ENCODE measurements around the gene ARSB.
"Not testable (repeated sequence)": the region's sequence is repeated elsewhere in the genome, so short reads cannot be mapped to it uniquely, and the experiment has no call there.

The ARSB gene

DNA sequence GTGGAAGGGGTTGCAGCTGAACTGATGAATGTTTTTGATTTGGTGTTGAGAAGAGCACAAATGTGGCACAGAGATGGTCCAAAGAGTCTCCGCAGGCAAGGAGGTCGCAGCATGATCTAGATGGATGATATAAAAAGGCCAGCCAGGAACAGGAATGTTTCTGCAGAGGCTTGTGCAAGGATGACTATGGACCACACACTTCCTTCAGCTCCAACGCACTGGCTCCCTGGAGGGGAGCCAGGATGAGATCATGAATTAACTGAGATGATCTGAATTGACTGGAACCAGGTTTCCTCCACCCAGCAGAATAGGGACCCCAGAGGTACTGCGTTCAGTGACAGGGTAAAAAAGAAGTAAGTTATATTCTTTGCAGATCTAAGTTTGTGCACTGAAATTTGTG, 89.0 kb downstream of the ARSB start:
- peak; percentile 48 to 73 for DNase-seq

DNA sequence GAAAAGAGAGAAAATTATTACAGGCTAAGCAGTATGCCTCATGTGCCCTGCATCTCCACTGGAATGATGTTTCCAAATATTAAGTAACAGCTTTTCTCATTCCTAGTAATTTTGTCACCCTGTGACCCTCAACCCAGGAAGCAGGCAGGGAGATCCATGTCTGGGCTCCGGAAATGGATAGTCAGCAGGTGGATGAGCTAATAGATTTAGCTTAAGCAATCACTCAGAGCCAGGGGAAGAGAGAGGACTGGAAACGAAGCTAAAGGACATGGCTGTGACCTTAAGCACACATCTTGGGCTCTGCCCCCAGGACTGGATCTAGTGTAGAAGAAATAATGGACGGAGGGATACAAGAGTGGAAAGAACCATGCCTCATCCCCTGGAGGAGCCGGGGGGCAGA, 89.5 kb downstream of the ARSB start:
- peak; percentile 59 to 72 for DNase-seq

DNA sequence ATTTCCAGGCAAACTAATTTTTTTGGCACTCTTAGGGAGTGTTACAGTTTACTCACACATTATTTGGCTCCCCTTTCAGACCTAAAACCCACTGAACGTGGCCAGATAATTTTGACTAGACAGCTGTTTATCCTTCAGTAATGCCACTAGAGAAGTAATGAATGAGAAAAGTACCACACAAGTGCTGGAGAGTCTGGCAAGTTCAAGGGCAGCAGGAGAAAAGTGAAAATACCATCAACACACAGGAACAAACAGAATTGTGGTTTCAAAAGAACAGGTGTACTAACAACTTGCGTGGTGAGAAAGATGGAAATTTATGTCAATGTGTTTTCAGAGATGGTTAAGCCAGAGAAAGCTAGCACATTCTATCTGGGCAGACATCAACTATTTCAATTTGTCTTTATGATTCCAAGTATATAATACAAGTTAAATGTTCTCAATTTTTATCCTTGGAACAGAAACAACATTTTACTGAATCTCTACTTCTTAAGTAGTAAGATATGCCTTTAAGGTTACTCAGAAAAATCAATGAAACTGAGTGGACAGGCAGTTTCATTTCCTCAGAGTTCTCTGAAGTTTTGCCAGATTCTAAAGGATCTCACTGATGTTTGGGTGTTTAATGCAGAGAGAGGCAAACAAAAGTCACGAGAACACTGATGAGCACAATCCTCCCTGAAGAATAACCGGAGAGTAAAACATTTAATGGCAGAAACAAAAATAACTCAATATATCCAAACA, 91.0 kb downstream of the ARSB start:
- peak; percentile 24 to 41 for DNase-seq

DNA sequence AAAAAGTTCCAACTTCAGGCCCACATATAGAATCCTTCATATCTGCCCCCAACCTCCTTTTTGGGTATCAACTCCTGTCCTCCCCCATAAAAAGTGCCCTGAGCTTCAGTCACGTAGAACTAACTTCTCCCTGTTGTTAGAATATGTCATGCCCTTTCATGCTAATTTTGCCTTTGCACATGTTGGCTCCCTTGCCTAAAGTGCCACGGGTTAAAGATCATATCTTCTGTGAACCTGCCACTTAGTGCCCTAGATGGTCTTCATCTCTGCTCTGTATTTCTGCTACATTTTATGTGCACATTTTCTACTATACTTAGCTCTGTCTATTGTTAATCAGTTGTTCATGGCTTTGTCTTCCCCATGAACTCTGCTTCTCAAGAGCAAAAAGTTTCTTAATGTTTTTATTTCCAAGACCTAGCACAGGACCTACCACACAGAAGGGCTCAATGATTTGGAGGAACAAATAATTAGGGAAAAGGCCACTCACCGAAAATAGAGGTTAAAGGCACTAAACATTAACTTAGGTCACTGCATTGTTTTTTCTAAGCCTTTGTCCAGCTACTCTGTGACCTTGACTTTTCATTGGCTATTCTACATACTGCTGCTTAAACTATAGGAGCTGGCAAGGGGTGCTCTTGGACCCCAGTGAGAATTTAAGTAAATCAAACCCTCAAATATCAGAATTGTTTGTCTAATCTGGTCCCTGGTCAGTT, 94.3 kb downstream of the ARSB start:
- no peak for DNase-seq

DNA sequence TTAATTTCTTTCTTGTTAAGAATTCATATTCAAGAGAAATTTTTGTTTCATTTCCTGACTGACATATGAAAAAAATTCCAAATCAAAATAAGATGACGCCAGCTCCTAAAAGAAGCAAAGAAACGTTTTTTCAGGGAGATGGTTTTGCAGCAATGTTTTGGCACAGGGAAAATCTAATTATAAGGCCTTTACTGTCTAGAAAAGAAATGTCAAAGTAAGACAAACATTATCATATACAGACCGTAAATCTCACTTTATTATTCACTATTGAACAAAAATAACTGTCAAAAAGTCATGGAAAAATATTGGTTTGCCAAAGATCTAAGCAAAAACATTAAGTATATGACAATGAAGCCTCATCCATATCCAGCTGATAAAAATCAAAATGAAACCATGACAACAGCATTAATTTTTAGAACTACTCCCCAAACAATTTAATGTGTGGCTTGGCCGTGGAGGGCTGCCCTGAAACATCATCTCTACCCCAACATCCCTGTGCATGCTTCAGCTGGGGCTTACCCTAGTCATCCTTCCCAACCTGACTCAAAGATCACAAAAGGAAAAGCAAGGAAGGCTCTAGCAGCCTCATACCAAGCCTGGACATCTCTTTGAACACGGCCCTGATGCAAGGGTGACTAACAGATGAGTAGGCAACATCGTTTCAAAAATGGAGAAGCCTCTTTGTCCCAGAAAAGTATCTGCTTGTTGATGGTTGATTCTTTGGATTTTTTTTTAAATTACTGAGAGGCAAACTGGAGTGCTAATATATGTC, 95.6 kb downstream of the ARSB start:
- peak; percentile 31 to 62 for DNase-seq

DNA sequence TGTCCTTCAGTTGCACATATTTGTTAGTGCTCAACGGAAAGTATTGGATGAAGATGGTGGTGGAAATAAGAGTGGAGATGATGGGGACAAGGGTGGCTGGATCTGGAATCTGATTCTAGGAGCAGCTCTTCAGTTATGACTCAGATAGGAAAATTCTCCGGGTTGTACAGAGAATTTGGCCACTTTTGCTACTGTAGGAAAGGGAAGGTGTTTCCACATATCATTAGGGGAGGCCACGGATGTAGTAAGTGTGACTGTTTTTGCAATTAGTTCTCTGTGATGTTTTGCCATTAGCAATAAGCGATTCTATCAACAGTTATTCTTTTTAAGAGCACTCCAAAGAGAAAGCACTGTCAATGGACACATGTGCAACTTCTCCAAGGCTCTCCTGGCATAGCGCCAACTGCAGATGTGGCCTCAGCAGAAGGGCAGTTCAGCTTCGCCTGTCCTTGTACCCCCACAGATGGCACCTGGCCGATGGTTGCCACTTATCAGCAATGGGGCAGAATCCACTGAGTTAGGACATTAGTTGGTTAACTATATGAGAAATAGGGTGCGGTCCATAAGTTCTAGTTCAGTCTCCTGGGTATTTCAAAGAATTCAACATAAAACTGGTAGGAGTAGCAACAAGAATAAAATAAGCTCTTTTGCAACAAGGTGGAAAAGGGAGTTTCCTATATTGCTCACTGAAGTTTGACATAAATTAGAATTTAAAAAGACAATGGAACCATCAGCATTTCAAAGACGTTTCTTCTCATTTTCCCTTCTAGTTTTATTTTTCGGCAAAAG, 96.3 kb downstream of the ARSB start:
- no peak for DNase-seq

DNA sequence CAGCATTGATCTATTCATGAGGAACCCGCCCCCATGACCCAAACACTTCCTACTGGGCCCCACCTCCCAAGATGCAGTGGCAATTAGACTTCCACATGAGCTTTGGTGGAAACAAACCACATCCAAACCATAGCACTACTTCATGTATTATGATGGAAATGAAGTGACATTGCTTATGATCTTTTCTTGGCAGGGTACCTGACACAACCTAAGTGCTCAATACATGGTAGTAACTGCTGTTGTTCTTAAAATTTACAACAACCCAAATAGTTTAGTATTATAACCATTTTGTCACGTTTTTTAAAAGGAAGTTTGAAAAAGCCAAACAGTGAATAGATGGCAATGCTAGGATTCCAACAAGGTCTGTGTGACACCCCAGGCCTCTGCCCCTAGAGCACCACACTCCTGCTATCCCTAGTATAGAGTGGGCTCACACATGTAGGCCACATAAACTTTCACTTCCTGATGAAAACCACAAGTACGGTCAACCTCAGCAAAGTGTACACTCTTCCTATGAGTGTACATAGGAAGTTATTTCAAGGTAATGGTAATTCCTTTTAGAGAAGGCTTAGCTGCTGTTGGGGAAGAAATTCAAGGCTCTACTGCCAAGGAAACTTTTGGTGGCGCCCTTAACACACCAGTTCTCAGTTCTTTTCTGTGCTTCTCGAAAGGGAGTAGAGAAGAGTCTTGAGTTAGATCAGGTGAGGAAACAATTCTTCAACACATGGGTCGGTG, 97.6 kb downstream of the ARSB start:
- peak; percentile 26 to 28 for DNase-seq

DNA sequence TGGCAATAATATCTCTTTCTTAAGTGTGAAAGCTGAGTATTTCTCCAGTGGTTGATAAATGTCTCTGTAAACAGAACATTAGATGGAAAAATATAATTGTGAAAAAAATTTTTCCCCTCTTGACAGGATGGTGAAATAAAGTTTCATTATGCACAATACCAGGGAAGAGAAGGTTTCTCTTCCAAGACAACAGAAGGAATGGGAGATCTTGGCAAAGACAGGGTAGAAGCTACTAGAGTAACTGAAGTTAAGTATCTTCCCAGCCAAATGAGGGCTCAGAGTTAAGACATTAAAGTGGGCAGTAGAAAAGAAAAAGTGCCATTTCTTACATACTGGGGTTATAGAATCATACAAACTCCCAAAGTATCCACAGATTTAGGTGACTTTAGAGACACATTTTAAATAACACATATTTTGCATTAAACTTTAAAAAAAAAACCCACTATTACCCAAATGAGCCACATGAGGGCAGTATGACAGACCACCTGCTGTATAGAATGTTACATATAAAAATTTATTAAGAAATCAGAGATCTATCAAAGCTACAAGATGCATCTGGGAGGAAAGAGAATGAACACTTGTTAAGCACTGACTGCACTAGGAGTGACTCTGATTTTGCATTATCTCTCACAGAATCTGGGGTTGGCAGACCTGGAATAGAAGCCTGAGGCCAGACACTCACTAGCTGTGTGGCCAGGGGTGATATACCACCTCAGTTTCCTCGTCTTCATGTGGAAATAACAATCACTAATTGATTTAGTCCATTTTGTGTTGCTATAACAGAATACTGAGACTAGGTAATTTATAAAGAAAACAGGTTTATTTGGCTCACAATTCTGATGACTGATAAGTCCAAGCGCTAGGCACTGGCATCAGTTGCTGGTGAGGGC, 98.5 kb downstream of the ARSB start:
- no peak for DNase-seq

DNA sequence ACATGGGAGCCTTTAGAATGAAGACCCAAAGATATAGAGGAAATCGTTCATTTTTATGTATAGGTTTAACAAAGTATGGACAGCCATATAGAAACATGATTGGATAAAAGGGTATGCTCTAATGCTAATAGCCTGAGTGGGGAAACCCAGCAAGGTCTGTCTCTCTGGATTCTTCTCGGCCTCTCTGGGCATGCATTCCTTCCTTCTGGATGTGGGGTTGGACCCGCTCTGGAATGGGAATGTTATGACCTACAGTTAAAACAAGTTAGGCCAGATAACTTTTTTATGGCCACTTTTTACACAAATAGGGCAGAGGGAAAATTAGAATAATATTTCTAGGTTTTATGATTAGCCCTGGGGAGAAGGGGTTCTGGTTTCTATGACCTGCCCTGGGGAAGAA, 103.2 kb downstream of the ARSB start:
- DNase-seq = no peak

DNA sequence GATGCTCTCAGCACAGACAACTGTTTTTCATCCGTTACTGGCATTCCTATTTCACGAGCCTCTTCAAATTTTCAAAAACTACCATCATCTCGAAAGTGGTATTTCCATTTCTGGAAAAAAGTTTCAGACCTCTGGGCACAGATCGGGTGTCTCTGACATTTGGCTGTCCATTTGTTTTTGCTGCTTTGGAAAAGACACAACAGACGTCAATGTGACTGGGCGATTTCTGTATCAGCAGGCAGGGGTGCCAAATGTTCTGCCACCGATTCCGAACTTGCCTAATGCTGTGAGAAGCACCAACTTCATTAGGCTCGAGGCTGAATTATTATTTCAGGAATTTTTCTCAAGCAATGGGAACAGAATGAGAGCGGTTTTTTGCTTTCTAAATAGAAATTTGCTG, 105.6 kb downstream of the ARSB start:
- DNase-seq = no peak

DNA sequence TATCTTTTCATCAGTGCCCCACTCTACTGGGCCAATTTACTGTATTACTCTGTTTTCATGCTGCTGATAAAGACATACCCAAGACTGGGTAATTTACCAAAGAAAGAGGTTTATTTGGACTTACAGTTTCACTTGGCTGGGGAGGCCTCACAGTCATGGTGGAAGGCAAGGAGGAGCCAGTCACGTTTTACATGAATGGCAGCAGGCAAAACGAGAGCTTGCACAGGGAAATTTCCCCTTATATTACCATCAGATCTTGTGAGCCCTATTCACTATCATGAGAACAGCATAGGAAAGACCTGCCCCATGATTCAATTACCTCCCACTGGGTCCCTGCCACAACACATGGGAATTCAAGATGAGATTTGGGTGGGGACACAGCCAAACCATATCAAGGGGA, 119.0 kb downstream of the ARSB start:
- DNase-seq = not testable (repeated sequence)

DNA sequence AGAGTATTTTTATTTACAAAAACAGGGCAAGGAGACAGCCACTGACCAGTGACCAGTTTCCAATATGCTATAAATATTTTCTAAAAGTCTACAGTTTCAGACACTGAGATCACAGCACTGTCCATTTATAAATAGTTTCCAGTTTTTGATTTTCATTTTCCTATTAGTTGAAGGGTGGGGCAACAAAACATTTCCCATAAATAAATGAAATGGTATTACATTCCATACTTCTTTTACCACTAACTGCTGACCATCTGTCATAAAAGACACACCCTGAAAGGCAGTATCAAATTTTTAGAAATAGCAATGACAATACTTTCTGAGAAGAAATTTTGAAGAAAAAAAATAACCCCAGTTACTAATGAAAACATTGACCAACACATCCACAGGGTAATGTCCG, 126.7 kb downstream of the ARSB start:
- no peak for DNase-seq

DNA sequence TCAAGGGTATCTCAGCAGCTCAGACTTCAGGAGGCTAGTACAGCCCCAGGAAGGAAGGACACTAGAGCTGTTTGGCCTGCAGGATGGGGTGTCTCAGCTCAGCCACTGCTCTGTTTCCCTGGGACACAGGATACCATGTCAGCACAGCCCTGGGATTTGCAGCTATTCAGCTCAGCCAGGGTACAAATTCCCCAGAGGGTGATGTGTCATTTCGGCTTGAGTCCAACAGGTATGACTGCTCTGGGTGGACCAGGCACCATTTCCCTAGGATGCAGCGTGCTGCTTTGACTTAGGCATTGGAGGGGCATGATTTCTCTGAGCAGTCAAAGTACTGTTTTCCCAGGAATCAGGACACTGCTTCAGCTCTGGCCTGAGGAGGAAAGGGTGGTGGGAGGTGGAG, 130.1 kb downstream of the ARSB start:
- no peak for DNase-seq

DNA sequence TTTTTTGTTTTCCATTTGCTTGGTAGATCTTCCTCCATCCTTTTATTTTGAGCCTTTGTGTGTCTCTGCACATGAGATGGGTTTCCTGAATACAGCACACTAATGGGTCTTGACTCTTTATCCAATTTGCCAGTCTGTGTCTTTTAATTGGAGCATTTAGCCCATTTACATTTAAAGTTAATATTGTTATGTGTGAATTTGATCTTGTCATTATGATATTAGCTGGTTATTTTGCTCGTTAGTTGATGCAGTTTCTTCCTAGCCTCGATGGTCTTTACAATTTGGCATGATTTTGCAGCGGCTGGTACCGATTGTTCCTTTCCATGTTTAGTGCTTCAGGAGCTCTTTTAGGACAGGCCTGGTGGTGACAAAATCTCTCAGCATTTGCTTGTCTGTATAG, 133.2 kb downstream of the ARSB start:
- not testable (repeated sequence) for DNase-seq

DNA sequence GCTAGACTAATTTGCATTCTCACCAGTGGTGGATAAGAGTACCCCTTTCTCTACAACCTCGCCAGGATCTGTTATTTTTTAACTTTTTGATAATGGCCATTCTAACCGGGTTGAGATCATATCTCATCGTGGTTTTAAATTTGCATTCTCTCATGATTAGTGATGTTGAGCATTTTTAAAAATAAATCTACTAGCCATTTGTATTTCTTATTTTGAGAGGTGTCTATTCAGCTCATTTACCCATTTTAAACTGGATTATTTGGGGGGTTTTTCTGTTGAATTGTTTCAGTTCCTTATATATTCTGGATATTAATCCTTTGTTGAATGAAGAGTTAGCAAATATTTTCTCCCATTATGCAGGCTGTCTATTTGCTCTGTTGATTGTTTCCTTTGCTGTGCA, 139.6 kb downstream of the ARSB start:
- no peak for DNase-seq

DNA sequence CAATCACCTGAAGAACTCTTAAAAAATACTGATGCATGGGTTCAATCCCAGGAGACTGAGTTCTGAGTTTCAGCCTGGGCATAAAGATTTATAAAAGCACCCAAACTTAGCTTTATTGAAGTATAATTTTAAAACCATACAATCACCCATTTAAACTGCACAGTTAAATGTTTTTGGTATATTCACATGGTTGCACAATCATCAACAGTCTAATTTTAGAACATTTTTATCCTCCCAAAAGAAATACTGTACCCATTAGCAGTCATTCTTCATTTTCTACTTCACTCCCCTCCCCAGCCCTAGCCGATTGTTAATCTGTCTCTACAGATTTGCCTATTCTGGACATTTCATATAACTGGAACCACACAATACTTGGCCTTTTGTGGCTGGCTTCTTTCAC, 141.7 kb downstream of the ARSB start:
- DNase-seq = no peak

DNA sequence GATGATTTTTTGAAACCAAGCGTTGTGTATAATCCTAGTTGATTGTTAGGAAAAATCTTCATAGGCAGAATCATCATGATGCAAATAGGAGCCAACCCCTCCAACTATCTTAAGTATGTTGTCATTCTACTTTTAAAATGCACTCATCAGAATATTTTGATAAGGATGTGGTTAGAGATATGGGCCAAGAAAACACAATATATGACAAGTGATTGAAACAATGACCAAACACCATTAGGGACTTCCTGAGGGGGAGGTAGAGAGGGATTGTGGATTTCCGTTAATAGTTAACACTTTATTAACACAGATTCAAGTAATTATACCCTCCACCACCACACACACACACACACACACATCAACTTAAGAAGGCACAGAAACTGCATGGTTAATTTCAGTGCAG, 143.3 kb downstream of the ARSB start:
- no peak for DNase-seq

DNA sequence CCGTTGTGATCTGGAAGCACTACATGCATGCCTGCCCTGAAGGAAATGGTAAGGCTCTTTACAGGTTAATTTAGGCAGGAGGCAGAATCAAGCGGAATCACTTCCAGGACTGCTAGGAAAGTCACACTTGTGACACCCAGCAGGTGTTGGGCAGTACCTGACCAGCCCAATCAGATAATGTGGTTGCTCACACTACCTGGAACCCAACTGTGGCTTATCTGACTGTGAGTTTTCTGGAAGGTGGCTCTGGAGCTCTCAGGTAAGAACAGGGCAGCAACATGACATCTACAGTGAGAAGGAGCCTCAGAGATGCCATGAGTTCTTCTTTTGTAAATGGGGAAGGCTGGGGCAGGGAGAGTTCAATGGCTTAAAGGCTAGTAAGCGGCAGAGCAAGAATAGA, 146.4 kb downstream of the ARSB start:
- DNase-seq = no peak

DNA sequence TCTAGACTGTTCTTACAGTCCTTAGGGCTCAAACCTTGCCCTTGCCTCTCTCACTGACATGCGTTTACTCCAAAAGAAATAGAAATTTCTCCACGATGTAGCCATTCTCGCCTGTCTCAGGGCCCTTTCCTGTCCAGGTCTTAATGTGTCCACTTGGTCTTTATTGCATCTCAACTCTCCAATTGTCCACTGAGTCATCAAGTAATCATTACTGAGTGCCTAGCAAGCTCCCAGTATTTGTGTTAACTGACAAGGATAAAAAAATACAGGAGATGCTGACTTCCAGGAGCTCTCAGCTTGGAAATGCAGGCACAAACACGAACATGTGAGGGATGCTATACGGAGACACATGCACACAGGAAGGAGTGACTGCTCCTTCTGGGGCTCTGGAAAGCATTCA, 147.3 kb downstream of the ARSB start:
- no peak for DNase-seq

DNA sequence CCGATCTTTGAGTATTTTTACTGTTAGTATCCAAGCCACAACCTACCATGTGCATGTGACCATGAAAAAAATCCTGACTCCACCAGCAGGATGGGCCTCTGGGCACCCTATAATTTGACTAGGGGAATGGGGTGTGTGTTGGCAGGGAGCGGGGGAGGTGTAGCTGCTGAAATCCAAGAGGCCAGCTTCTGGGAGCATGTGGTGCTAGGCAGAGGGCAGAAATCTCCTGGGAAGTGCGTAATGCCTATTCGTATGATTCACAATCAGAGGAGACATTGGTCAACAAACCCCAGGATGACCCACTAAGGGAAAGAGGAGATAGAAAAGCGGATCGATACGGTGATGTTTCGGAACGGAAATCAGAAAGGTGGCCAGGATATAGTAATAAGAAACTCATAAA, 149.9 kb downstream of the ARSB start:
- no peak for DNase-seq

DNA sequence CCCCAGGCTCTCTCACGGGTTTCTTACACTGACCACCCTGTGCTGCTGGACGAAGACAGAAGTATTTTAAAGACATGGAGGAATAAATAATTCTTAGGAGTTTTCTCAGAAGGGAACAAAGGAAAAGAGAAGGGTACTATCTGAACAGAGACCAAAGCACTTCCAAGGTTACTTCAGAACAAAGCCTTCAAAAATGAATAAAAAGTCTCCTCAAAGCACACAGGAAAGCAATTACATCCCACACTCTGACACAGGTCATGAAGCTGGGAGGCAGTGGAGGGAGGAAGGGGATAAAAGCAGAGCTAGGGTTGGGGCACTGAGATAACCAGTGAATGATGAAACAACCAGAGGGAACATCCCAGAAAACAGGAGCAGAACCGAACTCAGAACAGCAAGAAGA, 151.8 kb downstream of the ARSB start:
- DNase-seq = no peak

Measured in inflammatory macrophage (primary cell).